ENCODE measurements around the gene PCBP3. TPM values are rescaled to one million over a fixed set of nuclear protein-coding genes. Genes with fewer than 3 reads are reported as not detected.
"Not testable (repeated sequence)": the region's sequence is repeated elsewhere in the genome, so short reads cannot be mapped to it uniquely, and the experiment has no call there.

Gene PCBP3
- polyA plus RNA-seq, 10 donors = 0.72 to 2.2 (median 1.2) TPM

DNA sequence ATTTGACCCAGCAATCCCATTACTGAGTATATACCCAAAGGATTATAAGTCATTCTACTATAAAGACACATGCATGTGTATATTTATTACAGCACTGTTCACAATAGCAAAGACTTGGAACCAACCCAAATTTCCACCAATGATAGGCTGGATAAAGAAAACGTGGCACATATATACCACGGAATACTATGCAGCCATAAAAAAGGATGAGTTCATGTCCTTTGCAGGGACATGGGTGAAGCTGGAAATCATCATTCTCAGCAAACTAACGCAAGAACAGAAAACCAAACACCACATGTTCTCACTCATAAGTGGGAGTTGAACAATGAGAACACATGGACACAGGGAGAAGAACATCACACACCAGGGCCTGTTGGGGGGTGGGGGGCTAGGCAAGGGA, 165.1 kb downstream of the PCBP3 start:
- DNase-seq = not testable (repeated sequence)

DNA sequence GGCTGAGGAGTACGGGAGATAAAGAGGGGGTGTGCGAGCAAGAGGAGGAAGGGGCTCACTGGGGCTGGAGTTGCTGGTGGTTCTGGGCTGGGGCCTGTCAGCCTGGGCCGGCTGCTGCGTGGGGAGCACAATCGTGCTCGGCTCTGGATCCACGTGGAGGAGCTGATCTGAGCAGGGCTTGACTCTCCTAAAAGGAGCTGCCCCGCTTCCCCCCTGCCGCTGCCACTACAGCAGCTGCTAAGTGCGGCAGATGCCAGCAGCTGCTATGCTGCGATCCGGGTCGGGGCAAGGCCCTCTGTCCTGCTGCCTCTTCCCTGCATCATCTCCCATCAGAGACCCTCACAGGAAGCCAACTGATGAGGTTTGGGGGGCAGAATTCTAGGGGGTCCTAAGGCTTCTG, 165.9 kb downstream of the PCBP3 start:
- no peak for DNase-seq

DNA sequence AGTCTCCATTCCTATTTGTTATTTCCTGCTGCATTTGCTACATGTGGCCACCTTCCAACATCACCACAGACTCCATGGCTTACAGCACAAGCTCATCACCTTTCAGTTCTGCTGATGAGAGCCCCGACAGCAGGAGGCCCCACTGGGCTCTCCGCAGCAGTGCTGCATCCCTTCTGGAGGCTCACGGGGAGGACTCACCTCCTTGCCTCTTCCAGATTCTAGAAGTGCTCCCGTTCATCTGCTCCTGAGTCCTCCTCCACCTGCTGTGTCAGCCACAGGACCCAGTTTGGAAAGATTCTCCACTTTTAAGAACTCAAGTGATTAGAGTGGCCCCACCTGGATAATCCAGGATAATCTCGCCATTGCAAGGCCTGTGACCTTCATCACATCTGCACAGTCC, 167.6 kb downstream of the PCBP3 start:
- DNase-seq = no peak

DNA sequence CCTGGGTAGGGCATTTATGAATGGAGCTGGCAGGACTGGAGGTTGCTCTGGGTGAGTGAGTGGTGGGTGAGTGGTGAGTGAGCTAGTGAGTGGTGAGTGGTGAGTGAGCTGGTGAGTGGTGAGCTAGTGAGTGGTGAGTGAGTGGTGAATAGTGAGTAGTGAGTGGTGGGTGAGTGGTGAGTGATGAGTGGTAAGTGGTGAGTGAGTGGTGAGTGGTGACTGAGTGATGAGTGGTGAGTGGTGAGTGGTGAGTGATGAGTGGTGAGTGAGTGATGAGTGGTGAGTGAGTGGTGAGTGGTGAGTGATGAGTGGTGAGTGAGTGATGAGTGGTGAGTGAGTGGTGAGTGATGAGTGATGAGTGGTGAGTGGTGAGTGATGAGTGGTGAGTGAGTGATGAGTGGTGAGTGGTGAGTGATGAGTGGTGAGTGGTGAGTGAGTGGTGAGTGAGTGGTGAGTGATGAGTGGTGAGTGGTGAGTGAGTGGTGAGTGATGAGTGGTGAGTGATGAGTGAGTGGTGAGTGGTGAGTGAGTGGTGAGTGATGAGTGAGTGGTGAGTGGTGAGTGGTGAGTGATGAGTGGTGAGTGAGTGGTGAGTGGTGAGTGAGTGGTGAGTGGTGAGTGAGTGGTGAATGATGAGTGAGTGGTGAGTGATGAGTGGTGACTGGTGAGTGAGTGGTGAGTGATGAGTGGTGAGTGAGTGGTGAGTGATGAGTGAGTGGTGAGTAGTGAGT, 170.8 kb downstream of the PCBP3 start:
- not testable (repeated sequence) for DNase-seq

DNA sequence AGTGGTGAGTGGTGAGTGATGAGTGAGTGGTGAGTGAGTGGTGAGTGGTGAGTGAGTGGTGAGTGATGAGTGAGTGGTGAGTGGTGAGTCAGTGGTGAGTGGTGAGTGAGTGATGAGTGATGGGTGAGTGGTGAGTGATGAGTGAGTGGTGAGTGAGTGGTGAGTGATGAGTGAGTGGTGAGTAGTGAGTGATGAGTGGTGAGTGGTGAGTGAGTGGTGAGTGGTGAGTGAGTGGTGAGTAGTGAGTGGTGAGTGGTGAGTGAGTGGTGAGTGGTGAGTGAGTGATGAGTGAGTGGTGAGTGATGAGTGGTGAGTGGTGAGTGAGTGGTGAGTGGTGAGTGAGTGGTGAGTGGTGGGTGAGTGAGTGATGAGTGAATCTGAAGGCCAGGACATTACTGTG, 172.3 kb downstream of the PCBP3 start:
- not testable (repeated sequence) for DNase-seq

DNA sequence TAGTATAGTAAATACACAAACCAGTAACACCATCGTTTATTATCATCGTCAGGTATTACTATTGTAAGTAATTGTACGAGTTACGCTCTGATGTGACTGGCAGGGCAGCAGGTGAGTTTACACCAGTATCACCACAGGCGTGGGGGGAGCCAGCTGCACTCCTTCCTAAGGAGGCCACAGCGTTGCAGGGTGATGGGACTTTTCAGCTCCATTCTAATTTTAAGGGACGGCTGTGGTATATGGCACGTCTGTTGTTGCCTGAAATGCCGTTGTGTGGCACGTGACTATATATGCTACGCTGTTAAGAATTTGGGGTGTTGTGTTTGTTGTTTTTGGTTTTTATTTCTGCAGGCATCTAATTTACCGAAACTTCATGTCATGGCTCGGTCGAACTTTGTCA, 173.3 kb downstream of the PCBP3 start:
- DNase-seq = no peak

DNA sequence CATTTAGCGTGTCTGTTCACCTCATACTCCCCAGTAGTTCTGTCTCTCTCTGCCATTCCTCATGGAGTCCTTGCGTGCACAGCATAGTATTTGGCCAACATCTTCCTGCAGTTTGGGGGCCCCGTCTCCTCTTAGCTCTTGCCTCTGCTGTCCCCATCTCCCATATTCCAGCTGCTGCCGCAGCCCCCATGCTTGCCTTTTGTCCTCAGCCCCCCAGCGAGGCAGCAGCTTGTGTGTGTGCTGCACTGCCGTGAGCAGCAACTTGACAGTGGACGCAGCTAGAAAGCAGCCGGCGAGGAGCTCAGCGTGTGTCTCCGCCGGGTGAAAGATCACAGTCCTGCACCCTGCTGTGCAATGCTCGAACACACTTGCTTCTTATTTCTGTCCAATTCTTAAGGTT, 173.8 kb downstream of the PCBP3 start:
- DNase-seq = no peak

DNA sequence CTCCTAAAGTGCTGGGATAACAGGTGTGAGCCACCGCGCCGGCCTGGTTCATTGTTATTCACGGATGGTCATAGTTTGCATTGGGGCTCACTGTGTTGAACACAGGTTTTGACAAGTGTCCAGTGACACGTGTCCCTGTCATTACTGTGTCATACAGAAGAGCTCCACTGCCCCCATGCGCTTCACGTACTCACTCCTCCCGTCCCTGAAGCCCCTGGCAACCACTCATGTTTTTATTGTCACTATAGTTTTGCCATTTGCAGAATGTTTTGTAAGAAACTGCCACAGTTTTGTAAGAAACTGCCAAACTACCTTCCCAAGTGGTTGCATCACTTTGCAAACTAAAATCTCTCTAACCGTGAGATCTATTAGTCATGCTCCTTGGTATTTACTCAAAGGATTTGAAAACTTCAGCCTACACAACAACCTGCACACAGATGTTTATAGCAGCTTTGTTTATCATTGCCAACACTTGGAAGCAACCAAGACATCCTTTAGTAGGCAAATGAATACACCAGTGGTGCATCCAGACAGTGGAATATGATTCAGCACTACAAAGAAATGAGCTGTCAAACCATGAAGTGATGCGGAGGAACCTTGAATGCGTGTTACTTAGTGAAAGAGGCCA, 174.9 kb downstream of the PCBP3 start:
- DNase-seq = peak in 1 of 3 donors; percentile 37

DNA sequence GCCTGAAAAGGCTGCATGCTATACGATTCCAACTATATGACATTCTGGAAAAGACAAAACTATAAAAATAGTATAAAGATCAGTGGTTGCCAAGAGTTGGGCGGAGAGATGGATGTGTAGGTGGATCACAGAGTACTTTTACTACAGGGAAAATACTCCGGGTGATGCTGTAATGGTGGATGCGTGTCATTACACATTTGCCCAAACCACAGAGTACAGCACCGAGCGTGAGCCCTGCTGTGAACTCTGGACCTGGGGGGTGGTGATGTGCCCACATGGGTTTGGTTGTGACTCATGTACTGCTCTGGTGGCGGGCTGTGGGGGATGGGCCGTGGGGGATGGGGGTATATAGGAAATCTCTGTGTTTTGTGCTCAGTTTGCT, 175.4 kb downstream of the PCBP3 start:
- peak in 2 of 3 donors; percentile 47 to 67 for DNase-seq

DNA sequence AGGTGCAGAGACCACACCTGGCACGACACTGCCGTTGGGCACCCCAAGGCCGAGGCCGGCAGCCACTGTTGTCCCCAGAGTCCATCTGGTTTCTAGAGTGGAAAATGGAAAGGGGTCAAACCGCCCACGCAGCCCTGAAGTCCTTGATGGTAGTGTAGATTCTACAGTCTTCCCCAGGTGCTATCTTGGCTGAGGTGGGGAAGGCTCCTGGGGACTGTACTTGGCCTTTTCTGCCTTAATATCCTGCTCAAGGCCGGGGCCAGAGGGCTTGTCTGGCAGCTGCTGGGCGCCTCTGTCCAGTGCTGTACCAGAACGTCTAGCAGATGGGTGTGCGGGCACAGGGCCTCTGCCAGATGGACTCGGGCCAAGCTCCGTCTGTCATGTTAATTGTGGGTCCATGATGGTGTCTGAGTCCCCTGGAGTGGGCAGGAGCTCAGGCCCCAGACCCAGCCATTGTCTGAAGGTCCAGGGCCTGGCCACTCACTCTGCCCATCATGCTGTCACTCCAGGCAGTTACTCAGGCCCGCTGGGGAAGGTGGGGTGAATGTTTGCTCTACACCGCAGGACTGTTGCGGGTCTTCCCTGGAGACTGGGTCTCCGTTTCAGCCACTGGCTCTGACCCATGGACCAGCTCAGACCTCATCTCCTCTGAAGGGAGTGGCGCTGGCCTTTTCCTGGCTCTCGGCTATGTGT, 176.1 kb downstream of the PCBP3 start:
- DNase-seq = peak in 1 of 3 donors; percentile 28

DNA sequence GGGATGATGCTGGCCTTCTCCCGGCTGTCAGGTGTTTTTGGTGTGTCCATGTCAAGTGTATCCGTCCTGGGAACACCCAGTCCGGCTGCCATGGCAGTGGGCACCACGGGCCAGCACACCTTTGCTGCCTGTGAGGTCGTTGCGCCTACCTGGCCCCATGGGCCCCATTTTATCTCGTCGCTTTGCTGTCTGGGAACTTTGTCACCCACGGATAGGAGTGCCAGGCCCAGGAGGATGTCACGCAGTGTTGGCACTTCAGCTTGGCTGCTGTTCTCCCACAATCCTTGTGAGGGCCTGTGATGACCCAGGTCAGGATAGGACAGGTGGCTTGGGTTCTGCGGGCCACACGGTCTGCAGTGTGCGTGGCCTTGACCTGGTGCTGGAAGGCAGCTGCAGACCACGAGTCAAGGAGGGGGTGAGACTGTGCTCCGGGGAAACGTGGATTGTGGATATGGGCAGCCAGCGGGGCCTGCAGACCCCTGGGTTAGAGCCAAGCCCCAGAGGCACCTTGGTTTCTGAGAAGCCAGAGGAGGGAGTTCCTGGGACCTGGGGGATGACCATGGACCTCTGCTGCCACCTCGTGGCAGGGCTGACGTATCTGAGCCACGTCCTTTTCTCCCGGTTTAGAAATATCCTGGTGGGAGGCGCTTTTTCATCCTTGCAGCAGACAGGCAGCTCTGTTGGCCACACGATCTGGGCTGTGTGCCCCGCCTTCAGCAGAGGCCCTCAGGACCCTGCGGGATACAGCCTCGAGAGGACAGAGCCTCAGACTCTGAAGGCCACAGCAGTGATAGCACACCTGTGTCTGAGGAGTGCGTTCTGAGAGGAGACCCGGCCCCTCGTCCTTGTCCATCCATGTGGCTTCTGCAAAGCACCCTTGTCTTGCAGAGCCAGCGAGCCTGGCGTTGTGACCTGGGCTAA, 176.9 kb downstream of the PCBP3 start:
- peak; percentile 83 to 93 (median 91) for DNase-seq

DNA sequence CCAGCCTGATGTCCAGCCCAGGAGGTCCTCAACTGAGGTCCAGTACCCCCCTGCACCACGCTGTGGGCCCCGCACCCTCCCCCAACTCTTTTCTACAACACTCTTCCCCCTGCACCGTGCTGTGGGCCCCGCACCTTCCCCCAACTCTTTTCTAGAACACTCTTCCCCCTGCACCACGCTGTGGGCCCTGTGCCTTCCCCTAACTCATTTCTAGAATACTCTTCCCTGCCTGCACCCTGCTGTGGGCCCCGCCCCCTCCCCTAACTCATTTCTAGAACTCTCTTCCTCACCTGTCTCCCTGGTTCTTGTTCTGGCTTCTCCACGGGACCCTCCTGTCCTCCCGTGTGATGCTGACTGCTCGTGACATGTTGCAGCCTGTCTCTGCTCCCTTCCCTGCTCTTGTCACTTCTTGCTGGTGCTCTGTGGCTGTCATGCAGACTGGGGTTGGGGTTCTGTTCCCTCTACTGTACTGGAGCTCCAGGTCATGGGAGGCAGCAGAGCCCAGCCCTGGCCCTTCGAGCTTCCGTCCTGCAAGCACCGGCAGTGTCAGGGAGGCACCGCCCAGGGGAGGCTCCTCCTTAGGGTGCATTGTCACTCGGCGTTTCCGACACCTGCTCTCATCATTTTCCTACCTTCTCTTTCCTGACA, 177.9 kb downstream of the PCBP3 start:
- DNase-seq = no peak

DNA sequence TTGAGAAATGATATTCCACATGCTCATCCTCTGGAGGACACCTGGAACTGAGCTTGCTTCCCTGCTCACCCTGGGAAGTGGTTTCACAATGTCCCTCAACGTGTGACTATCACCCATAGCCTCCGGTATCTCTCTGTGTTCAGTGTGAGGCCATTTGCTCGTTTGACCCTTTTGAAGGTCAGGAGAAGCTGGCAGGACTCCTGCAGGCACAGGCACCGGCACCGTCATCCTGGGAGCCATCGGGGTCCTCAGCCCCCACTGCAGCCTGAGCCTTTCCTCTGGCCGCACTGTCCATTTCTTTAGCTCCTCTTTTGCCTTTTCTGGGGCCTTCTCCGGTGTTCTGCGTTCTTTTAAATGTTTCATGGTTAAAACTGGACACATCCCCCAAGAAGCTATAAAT, 178.5 kb downstream of the PCBP3 start:
- DNase-seq = no peak

DNA sequence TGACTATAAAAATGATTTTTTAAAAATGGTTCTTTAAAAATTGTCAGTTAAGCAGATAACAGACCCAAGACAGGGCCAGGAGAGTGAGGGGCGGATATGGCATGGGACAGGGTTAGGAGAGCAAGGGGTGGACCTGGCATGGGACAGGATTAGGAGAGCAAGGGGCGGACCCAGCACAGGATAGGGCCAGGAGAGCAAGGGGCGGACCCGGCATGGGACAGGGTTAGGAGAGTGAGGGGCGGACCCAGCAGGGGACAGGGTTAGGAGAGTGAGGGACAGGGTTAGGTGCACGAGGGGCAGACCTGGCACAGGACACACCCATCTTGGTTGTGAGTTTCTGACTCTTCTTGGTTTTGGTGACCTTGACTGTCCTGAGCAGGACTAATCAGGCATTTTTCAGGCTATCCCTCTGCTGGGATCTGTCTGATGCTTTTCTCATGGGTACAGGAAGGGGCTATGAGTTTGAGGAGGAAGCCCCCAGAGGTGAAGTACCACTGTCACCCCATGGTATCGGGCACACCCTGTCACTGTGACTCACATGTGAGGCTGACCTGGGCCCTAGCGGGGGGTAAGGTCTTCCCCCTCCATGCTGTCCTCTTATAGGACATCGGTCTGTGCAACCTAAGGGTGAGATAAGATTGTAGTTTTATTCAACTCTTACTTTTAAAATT, 179.0 kb downstream of the PCBP3 start:
- DNase-seq = no peak

DNA sequence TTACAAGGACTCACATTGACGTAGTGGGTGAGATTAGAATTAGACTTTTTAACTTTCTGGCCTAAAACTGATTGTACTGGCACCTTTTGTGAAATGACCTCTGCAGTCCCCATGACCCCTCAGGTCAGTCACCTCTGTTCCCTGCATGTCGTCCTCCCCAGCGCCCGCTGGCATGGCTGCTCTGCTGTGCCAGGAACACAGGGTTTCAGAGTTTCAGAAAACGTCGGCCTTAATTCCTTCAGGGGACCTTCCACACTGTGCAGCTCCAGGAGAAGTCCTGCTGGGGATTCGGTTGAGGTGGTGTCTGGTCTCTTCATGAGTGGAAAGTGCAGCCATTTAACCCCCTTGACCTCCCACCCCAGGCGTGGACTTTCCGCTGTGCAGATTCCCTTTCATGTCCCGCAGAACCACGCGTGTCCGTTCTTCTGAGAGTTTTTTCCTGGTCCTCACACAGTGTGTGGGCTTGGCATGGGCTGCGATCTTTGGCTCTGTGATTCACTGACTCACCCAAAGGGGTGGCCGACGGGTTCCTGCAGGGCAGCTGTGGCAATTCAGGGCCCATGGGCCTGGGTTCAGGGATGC, 179.7 kb downstream of the PCBP3 start:
- no peak for DNase-seq

DNA sequence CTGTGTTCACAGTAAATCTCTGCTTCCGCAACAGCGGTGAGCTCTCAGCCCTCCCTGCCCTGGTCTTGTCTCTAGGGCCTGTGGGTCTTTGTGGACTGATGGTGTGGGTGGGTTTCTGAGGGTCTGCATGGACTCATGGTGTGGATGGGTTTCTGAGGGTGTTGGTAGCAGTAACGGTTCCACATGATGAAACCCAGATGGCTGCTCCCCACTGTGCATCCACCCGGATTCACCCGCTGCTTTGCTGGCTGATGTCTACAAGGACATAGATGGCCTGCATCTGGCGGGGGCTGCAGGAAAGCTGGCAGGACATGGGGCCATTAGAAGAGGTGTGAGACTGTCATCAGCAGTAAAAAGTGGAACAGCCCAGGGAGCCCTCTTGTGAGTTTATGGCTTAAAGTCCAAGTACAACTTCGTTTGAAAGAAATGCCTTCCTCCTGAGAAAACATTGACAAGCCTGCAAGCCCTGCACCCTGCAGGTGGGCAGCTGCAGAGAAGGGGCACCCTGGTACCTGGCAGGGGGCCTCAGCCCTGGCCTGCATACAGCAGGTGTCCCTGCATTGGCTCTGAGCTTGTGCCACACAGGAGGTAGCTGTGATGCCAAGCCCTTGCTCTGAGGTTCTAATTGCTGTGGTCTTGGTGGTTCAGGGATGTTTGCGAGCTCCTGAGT, 181.2 kb downstream of the PCBP3 start:
- no peak for DNase-seq

DNA sequence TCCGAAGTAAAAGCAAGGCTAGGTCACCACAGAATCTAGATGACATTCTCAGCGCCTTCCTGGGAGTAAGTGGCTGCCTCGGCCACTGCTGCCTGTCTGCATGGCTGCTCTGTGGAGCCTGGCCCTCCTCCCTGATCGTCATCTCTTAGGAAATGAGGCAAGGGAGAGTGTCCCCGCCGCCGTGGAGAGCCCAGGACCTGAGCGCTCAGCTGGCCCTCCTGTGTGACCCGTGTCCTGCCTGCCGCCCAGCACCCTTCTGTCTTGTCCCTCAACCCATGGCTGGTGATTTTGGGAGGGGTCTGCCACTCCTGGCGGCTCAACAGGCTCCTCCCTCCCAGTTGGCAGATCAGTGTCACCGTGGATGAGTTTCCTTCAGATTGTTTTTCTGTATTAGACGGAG, 181.7 kb downstream of the PCBP3 start:
- DNase-seq = no peak

DNA sequence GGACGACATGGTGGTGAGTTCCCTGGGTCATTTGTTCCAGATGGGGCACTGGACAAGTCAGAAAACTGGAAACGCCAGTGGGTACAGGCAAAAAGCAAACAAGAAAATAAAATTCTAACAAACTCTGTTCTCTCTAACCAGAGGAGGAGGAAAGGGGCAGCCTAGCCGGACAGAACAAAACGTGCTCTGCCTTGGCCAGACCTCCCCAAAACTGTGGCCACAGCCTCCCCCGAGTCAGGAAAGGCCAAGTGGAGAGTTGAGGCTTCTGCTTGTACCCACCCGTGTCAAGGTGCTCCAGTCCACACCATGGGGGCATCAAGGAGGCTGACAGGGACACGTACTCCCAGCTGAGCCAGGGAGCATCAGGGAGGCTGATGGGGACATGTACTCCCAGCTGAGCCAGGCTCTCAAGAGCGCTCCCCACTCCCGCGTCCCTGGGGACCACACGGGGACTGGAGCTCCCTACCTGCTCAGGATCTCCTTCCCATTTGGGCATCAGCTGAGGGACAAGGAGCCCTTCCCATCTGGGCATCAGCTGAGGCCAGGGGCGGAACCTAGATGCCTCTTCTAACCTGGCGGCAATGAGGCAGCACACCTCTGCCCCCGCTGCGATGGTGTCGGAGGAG, 183.3 kb downstream of the PCBP3 start:
- no peak for DNase-seq

DNA sequence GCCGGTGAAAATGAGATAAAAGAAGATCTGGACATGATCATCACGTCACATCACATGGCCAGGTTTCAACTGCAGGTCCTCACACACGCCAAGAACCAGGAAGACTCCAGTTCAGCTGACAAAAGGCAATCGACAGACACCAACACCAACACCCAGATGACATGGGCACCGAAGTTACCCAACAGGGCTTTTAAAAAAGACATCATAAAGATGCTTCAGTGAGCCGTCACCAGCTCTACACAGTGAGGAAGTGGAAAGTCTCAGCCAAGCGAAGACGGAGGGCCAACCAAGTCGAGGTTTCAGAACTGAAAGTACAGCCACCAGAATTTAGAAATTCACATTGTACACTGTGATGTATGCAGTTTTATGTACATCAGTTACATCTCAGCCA, 183.8 kb downstream of the PCBP3 start:
- no peak for DNase-seq
